ENCODE data around the gene JAG2.

JAG2 gene

GRCh38 chr14:105092171-105093037 is 76.2 kb downstream of the JAG2 start:
- DNase-seq (ENCODE audit: low read depth in 3 of 3) = no peak

- DNase-seq (ENCODE audit: low read depth in 3 of 3) = no peak
Measured at GRCh38 chr14:105091517-105092170, 76.9 kb downstream of the JAG2 start.

GRCh38 chr14:105091054-105091516 is 77.5 kb downstream of the JAG2 start:
- DNase-seq (ENCODE audit: low read depth in 3 of 3) = no peak

Data from stimulated activated CD4-positive, alpha-beta T cell treated with anti-CD3 and anti-CD28 coated beads, TNF-alpha, amount 100 ng/mL, for 24 hours (primary cell).